Stimulated activated CD4-positive, alpha-beta T cell treated with anti-CD3 and anti-CD28 coated beads, Interleukin-4, amount 100 ng/mL, for 4 hours (primary cell): Measurements from ENCODE around the gene VHLL.

ENCODE experiments used
- DNase-seq, 2 experiments: peaks; one replicate each; pipeline ENCODE4 v3.0.0-alpha.2; 2020

VHLL gene

GRCh38 chr1:156291226-156292061 lies 7.7 kb downstream of the VHLL start:
- peak in 1 of 2 experiments; percentile 18 for DNase-seq

DNA sequence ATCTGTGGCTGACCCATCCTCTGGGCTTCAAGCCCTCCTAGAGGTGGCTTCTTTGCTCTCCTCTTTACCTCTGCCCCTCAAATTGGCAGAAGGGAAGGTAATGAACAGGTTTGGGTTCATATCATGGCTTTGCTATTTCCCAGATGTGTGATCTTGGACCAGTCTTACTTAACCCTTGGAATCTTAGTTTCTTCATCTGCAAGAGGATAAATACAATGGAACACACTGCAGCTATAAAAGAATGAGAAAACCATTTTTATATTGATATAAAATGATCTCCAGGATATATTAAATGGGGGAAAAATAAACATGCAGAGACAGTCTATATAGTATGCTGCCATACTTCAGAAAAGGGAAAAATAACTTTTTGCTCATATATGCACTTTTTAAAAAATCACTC lies 9.2 kb downstream of the VHLL start:
- DNase-seq: no peak

DNA sequence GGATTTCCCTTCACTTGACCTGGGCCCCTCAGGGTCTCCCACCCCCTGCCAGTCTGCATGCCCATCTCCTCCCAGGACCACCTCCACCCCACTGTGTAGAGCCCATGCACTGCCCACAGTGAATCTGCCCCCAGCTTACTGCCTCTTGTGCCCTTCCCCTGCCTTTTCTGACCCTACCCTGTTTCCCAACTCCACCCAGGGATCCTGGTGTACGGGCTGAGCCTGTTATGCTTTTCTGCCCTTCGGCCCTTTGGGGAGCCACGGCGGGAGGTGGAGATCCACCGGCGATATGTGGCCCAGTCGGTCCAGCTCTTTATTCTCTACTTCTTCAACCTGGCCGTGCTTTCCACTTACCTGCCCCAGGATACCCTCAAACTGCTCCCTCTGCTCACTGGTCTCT lies 13.0 kb downstream of the VHLL start:
- no peak for DNase-seq

GRCh38 chr1:156285437-156285836 lies 13.7 kb downstream of the VHLL start:
- no peak for DNase-seq

- DNase-seq: no peak
These were observed 14.3 kb downstream of the VHLL start for GRCh38 chr1:156284757-156285156.

DNA sequence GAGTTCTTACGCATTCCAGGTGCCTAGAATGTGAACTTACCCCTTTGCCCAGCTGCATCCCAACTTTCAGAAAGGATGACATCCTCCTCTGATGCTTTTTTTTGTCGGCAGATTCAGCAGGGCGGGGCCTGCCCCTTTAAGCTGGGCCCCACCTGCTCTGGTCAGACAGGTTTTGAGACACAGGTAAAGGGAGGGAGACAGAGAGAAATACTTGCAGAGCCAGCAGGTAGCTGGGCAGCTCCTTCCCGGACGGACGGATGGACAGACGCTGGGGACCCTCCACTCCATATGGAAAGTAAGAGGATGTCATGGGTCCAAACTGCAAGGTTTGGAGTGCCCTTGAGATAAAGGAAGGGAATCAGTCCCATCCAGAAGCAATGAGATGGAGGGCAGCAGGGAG lies 15.0 kb downstream of the VHLL start, which contains the start of gene TMEM79:
TMEM79 (plus strand) TSS at position 214 of the 400 bp plus-strand sequence. CDS start 902 bp downstream, outside the sequence.
- DNase-seq: no peak

DNA sequence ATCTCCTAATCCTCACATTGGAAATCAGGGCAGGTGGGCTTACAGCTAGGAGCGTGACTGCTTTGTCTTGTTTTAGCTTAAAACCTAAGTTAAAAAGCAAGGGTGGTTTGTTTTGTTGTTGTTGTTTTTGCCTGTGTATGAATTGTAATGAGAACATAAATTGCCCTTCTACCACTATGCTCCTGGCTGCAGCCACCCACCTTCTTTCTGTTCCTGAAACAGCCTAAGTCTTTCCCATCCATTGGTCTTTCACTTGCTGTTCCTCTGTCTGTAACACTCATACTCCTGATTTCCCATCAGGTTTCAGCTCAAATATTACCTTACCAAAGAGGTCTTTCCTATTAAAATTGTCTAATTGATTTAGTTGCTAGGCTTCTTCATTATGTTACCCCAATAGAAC lies 15.6 kb downstream of the VHLL start:
- no peak for DNase-seq

DNA sequence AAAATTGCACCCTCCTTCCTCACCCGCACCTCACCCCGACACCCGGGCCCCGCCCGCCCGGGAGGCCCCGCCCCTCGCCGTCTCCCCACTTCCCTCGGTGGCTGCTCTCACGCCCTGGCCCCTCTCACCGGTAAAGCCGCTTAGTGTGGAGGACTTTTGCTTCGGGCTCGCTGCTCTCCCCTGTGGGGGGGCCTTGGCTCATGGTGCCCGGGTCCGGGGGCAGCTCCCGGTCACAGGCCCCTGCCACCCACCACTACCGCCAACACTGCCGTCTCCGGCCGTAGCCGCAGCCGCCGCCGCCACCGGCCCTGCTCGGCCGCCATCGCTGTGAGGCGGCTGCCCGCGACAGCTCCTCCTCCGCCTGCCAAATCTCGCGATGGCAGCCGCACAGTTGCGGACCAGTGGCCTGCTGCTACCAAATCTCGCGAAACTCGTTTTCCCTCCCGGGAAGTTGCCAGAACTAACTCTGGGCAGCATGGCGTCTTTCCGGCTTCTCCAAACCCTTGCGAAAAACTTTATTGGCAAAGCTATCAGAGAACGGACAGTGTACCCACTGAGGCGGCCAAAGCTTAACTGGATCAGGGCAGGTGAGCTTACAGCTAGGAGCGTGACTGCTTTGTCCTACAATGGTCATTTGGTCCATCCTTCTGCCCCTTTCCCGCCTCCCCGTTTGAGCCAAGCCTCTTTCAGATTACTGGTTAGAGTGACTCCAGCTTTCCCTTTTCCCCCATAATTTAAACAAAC lies 16.5 kb downstream of the VHLL start, which contains the start of gene SMG5:
SMG5 (minus strand) TSS at position 347 of the 744 bp plus-strand sequence; CDS start at position 202, 145 bp downstream.
- peak; percentile 92 to 96 for DNase-seq

- DNase-seq: peak in 1 of 2 experiments; percentile 10
These were observed 17.2 kb downstream of the VHLL start for GRCh38 chr1:156281693-156282478.

DNA sequence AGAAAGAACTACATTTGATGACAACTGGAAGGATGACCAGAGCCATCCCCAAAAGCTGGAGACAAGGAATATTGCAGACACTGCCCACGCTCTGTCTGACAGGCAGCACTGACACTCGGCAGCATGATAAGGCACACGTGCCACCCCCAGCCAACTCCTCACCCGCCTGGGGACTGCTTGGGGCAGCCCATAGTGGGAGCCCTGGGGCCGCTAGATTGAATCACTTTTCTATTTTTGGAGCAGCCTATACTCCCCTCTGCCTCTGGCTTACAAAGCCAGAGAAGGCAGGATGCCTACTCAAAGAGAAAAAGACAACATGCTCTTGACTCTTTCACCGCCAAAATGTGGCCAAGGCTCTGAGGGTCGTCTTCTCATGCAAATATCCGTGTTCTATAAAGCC lies 17.8 kb downstream of the VHLL start:
- peak; percentile 36 to 53 for DNase-seq

DNA sequence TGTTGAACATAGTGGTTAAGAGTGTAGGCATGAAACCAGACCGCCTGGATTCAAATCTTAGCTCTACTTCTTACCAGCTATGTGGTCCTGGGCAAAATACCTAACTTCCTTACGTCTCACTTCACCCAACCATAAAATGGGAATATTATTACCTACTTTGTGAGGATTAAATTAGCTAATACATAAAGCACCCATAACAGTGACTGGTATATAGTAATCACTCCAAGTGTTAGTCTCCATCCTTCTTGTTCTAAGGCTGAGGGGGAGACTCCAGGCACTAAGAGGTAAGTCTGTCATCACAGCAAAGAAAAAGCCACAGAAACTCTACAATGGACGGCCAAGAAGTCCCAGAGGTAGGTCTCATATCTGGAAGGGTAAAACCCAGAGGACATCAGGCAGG lies 19.3 kb downstream of the VHLL start:
- DNase-seq: no peak

GRCh38 chr1:156276966-156277381 lies 22.1 kb downstream of the VHLL start:
- DNase-seq: no peak

GRCh38 chr1:156276532-156276931 lies 22.6 kb downstream of the VHLL start:
- no peak for DNase-seq

GRCh38 chr1:156270314-156270713 lies 28.8 kb downstream of the VHLL start:
- no peak for DNase-seq

- DNase-seq: no peak
These were observed 30.8 kb downstream of the VHLL start for GRCh38 chr1:156268336-156268735.

DNA sequence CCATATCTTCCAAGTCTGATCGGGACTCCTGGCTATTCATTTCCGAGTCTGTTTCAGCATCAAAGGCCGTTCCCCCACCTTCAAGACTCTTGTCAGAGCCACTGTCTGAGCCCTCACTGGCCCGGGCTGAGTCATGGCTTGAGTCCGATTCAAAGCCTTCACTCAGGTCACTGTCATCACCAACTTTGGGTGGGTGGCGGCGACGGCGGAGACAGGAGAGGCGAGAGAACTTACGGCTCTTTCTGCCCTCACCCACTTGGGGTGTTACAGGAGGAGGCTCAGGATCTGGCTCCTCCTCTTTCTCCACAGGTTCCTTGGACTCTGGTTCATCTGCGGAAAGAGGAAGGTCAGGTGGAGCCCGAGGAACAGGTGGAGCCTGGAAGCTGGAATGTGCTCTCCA lies 33.1 kb downstream of the VHLL start:
- DNase-seq: no peak

DNA sequence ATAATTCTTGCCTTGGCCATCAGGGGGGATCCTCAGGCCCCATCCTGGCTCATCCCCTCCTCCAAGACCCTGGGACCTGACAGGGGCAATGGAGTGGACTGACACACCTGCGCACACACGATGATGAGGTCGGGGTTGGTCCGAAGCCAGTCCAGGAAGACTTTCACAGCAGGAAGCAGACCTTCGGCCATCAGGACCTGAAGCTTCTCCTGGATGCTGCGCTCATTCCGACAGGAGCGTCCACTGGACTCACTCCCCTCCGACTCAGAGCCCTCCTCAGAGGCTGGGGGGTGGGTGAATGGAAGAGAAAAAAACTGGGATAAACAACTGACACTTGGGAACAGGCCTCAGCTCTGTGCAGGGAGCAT lies 35.8 kb downstream of the VHLL start:
- no peak for DNase-seq

DNA sequence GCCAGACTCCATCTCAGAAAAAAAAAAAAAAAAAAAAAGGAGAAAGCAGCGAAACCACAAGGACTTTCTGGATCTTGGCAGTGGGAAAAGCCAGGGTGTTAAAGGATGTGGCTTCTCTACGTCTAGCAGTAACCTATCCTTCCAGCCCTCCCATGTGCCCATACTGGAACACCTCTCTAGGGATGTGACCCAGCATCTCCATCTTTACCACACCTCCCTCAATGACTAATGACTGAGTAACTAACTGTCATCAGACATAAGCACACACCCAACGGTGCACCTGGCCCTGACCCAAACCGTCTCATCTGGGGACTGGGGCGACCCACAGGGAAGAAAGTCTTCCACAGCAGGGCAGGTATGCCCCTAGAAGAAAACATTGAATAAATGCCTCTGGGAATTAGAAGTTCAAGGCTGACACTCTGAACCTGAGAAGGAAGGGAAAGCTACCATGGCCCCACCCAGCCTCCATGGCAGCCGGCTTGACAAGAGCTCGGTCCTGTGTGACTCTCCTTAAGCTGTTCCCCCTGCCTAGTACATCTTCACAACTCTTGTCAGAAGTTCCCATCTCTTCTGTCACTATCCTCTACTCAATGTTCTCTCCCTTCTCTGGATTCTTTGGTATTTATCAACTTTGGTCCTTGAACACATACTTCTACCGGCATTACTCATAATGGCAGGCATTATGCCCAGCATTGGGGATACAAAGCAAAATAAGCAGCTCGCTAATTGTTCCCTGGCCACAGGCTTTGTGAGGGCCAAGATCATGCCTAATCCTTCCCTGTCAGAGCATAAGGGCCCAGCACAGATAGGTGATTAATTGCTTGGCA lies 36.4 kb downstream of the VHLL start:
- no peak for DNase-seq

- DNase-seq: no peak
These were observed 38.2 kb downstream of the VHLL start for GRCh38 chr1:156260896-156261295.

GRCh38 chr1:156259805-156260204 lies 39.3 kb downstream of the VHLL start:
- DNase-seq: no peak

- no peak for DNase-seq
These were observed 40.2 kb downstream of the VHLL start for GRCh38 chr1:156258859-156259258.

DNA sequence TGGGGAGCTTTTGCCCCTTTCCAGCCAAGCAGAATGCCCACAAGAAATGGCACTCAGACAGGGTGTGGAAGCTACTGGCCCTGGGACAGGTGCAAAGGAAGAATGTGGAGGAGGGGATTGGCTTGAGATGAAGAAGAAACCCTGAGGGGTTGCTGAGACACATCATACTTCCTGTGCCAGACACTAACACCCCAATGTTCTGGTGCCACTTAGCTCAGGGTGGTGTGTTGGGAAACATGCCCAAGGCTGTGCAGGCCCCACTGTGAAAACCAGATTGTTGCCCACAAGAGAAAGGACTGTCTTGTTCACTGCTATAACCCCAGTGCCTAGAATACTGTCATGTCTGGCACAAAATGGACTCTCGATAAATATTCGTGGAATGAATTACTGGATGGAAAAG lies 41.4 kb downstream of the VHLL start:
- DNase-seq: no peak
